Ishikawa (cell line): ENCODE results near the gene SDCCAG8.

ENCODE experiments used
- CEBPB ChIP-seq: IDR thresholded peaks from 2 replicates; pipeline ENCODE4 v1.6.1; 2012
- CREB1 ChIP-seq: IDR thresholded peaks from 2 replicates; pipeline ENCODE4 v1.6.1; 2012; ENCODE audit warnings: low read depth
- EGR1 ChIP-seq: IDR thresholded peaks from 2 replicates; pipeline ENCODE4 v1.6.1; 2012
- EP300 ChIP-seq: IDR thresholded peaks from 2 replicates; pipeline ENCODE4 v1.6.1; 2012; ENCODE audit warnings: borderline replicate concordance
- MAX ChIP-seq: IDR thresholded peaks from 2 replicates; pipeline ENCODE4 v1.6.1; 2012
- NFIC ChIP-seq: IDR thresholded peaks from 2 replicates; pipeline ENCODE4 v1.6.1; 2012
- RAD21 ChIP-seq: IDR thresholded peaks from 2 replicates; pipeline ENCODE4 v1.6.1; 2012; ENCODE audit warnings: low read depth
- REST ChIP-seq: IDR thresholded peaks from 2 replicates; pipeline ENCODE4 v1.6.1; 2012; ENCODE audit warnings: low read depth, mild to moderate bottlenecking
- TAF1 ChIP-seq: IDR thresholded peaks from 2 replicates; pipeline ENCODE4 v1.6.1; 2012; ENCODE audit warnings: low read depth, mild to moderate bottlenecking
- TCF12 ChIP-seq: IDR thresholded peaks from 2 replicates; pipeline ENCODE4 v1.6.1; 2012; ENCODE audit warnings: low read depth
- TEAD4 ChIP-seq: IDR thresholded peaks from 2 replicates; pipeline ENCODE4 v1.6.1; 2012
- USF1 ChIP-seq: IDR thresholded peaks from 2 replicates; pipeline ENCODE4 v1.6.1; 2012
- YY1 ChIP-seq: IDR thresholded peaks from 2 replicates; pipeline ENCODE4 v1.6.1; 2012; ENCODE audit warnings: low read depth
- ZBTB7A ChIP-seq: IDR thresholded peaks from 2 replicates; pipeline ENCODE4 v1.6.1; 2012; ENCODE audit warnings: low read depth

SDCCAG8 gene

GRCh38 chr1:243320224-243320623 lies 64.4 kb downstream of the SDCCAG8 start:
- TF ChIP-seq TCF12 (no peak), CREB1 (no peak), MAX (no peak), EP300 (no peak), EGR1 (no peak), RAD21 (no peak), TAF1 (no peak)

GRCh38 chr1:243322326-243322725 lies 66.5 kb downstream of the SDCCAG8 start:
- TF ChIP-seq RAD21 (no peak), YY1 (no peak), EGR1 (no peak), REST (no peak)

GRCh38 chr1:243323491-243323890 lies 67.7 kb downstream of the SDCCAG8 start:
- TF ChIP-seq CEBPB = no peak
- TF ChIP-seq REST = no peak
- TF ChIP-seq ZBTB7A = no peak
- no peak for TF ChIP-seq YY1
- no peak for TF ChIP-seq MAX
- TF ChIP-seq NFIC = no peak

GRCh38 chr1:243325305-243325890 lies 69.6 kb downstream of the SDCCAG8 start:
- TF ChIP-seq MAX (no peak), RAD21 (peak; percentile 82)

GRCh38 chr1:243332440-243332839 lies 76.6 kb downstream of the SDCCAG8 start:
- TF ChIP-seq NFIC (no peak), ZBTB7A (no peak), TEAD4 (no peak), MAX (no peak), USF1 (no peak), CEBPB (no peak)

GRCh38 chr1:243335292-243335691 lies 79.5 kb downstream of the SDCCAG8 start:
- no peak for TF ChIP-seq CREB1
- no peak for TF ChIP-seq USF1
- TF ChIP-seq REST = no peak
- no peak for TF ChIP-seq EGR1
- no peak for TF ChIP-seq TEAD4
- TF ChIP-seq TCF12 = no peak
- TF ChIP-seq ZBTB7A = no peak
- TF ChIP-seq EP300 = no peak
